ENCODE results near the gene PSTK. TPM values are rescaled to one million over a fixed set of nuclear protein-coding genes. Genes with fewer than 3 reads are reported as not detected.
A peak's percentile ranks its signal among the peaks of the same experiment; 100 is the strongest.

PSTK gene
- total RNA-seq, 4 donors from 2014 or later, result 2.5 to 3.0 (median 2.6) TPM

- TF ChIP-seq CTCF (IDR thresholded peaks at IDR 0.05) (no peak), POLR2A (IDR thresholded peaks at IDR 0.05) (no peak)
- WGBS, 2 donors, result 86 to 87% methylated on average over 3 of the region's 3 CpGs
These were observed 30.9 kb upstream of the PSTK start for GRCh38 chr10:122949296-122949695.

GRCh38 chr10:122953902-122954730 lies 26.1 kb upstream of the PSTK start, which contains the start of gene C10orf88:
C10orf88 (minus strand) TSS chr10:122954227; CDS start chr10:122954178, 49 bp downstream.
- H3K4me1 ChIP-seq, result peaks cover 0 to 25% (median 6%) of the 10 kb centered on the region in 3 donors
- 20 to 25% methylated on average over 17 to 23 of the region's 77 CpGs for WGBS, 2 donors
- peak within 1 kb of the TSS; percentile 63 to 87 (median 86) for H3K27ac ChIP-seq

More at GRCh38 chr10:122949296-122949695, 30.9 kb upstream of the PSTK start:
- Histone ChIP-seq H3K4me1 (peaks cover 0 to 19% (median 6%) of the 10 kb centered on the region in 3 donors), H3K27ac (no peak overlapping the region), H3K9me3 (no peaks in the 10 kb centered on the region), H3K36me3 (peaks cover 0 to 52% (median 6%) of the 10 kb centered on the region in 3 donors), H3K4me3 (no peak overlapping the region), H3K27me3 (no peaks in the 10 kb centered on the region)
- DNase-seq, result no peak
- intact Hi-C loops (cut with DNase I), result no loop called here

GRCh38 chr10:122954731-122955050 lies 25.5 kb upstream of the PSTK start:
- TF ChIP-seq CTCF (IDR thresholded peaks at IDR 0.05), result no peak
- TF ChIP-seq POLR2A (IDR thresholded peaks at IDR 0.05), result no peak
- Histone ChIP-seq H3K27ac (no peak overlapping the region), H3K36me3 (no peaks in the 10 kb centered on the region), H3K9me3 (no peaks in the 10 kb centered on the region), H3K4me3 (peak overlapping the region in 3 of 4 donors; percentile 83 to 94 (median 88)), H3K4me1 (peaks cover 0 to 25% (median 6%) of the 10 kb centered on the region in 3 donors), H3K27me3 (peaks cover 0 to 6% (median 0%) of the 10 kb centered on the region in 4 donors)
- WGBS, 2 donors, result 76 to 80% methylated on average over 5 to 9 of the region's 13 CpGs
- intact Hi-C loops (cut with DNase I), result no loop called here
- no peak for DNase-seq

More at GRCh38 chr10:122953902-122954730, 26.1 kb upstream of the PSTK start, which contains the start of gene C10orf88:
- Histone ChIP-seq H3K27me3 (peaks cover 0 to 6% (median 0%) of the 10 kb centered on the region in 4 donors), H3K36me3 (peaks cover 0 to 5% (median 0%) of the 10 kb centered on the region in 3 donors), H3K9me3 (no peaks in the 10 kb centered on the region), H3K4me3 (peak within 1 kb of the TSS; percentile 49 to 94 (median 86))
- peak; percentile 93 for DNase-seq
- TF ChIP-seq POLR2A (IDR thresholded peaks at IDR 0.05) (peak in 2 of 4 donors; percentile 25 to 34), CTCF (IDR thresholded peaks at IDR 0.05) (peak in 1 of 6 experiments; percentile 51)
- intact Hi-C loops (cut with DNase I), result no loop called here

GRCh38 chr10:122955892-122956291 lies 24.3 kb upstream of the PSTK start:
- Histone ChIP-seq H3K4me1 (peaks cover 0 to 25% (median 6%) of the 10 kb centered on the region in 3 donors), H3K27ac (no peak overlapping the region), H3K9me3 (no peaks in the 10 kb centered on the region), H3K27me3 (peaks cover 0 to 6% (median 0%) of the 10 kb centered on the region in 4 donors), H3K4me3 (no peak overlapping the region), H3K36me3 (no peaks in the 10 kb centered on the region)
- DNase-seq, result no peak
- intact Hi-C loops (cut with DNase I), result no loop called here
- WGBS, 2 donors, result 80 to 91% methylated on average over 1 of the region's 1 CpG
- no peak for TF ChIP-seq CTCF (IDR thresholded peaks at IDR 0.05)
- TF ChIP-seq POLR2A (IDR thresholded peaks at IDR 0.05), result no peak

GRCh38 chr10:122957474-122957873 lies 22.7 kb upstream of the PSTK start:
- 76 to 83% methylated on average over 5 of the region's 5 CpGs for WGBS, 2 donors
- Histone ChIP-seq H3K4me1 (peaks cover 0 to 19% (median 6%) of the 10 kb centered on the region in 3 donors), H3K27me3 (peaks cover 0 to 6% (median 0%) of the 10 kb centered on the region in 4 donors), H3K36me3 (no peaks in the 10 kb centered on the region), H3K4me3 (no peak overlapping the region), H3K27ac (no peak overlapping the region), H3K9me3 (no peaks in the 10 kb centered on the region)
- TF ChIP-seq POLR2A (IDR thresholded peaks at IDR 0.05) (no peak), CTCF (IDR thresholded peaks at IDR 0.05) (no peak)
- DNase-seq, result no peak
- intact Hi-C loops (cut with DNase I), result no loop called here
